Measurements from ENCODE around the gene COLEC12. TPM values are rescaled to one million over a fixed set of nuclear protein-coding genes. Genes with fewer than 3 reads are reported as not detected.

The COLEC12 gene
- total RNA-seq, 1 experiment from 2014 or later, result not detected

DNA sequence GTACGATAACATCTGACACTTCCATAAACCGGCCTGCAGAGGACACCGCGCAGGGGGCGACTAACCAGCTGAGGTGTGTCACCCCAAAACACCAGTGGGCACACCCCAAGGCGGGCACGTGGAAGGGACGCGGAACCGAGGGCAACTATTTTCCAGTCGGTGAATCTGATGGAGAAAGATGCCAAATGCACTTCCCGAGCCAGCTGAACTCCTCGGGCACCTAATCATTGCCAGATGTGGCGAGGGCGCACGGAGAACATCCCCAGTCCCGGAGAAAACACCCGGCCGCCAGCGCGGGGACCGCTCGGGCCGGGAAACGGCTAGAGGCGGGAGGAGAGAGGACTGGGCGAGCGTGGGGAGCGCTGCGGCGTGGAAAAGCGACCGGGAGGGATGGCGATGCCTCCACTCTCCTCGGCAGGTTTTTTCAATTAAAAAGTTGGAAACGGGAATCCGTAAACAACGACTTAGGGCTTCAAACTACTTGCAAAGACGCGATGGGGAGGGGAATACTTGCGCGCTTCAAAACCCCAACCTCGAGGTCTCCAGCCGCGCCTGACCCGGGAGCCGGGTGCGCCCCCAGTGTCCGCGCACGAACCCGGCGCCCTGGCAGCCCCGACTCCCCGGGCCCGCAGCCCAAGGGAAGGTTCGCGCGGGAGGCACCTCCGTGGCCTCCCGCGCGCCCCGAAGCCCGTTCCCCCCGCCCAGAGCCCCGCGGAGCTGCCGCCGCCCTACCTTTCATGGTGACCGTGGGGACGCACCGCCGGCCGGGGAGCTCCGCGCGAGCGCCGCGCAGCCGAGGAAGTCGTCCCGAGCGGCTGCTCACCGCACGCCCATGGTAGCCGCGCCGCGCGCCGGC is 497 bp downstream of the COLEC12 start:
- peak overlapping the region; percentile 27 for H2AFZ ChIP-seq (ENCODE audit: low read depth, low read length, poor library complexity, severe bottlenecking)
- no peaks in the 10 kb centered on the region for H3K36me3 ChIP-seq (ENCODE audit: control insufficient read depth in 1 of 2, insufficient read depth in 2 of 2, low read length in 2 of 2)
- H3K79me2 ChIP-seq (ENCODE audit: insufficient read depth, low read length), result no peaks in the 10 kb centered on the region
- no peak overlapping the region for H3K9ac ChIP-seq (ENCODE audit: low read length)
- peaks cover 11 to 14% of the 10 kb centered on the region in 2 experiments; a peak in 3 of 4 replicates for H3K4me1 ChIP-seq (ENCODE audit: control insufficient read depth in 1 of 2, insufficient read depth in 2 of 2, low read length in 2 of 2)
- ChIA-PET RAD21 (ENCODE audit: low non-redundant PET in 1 of 2, low total read pairs in 2 of 2, uncharacterized antibody in 2 of 2, unreplicated experiment in 2 of 2) (interaction anchor here in 1 of 2 experiments (0.6 kb wide), 1 partner anchor 342 kb away, joined by 3 read pairs; no protein-coding TSS in a partner anchor), CTCF (no interaction called here), POLR2A (no interaction called here)
- intact Hi-C loops (cut with micrococcal nuclease), result loop anchor here (5.0 kb wide), 2 partner anchors 97 to 117 kb away; partner anchors contain the start of gene CLUL1
- H3K4me2 ChIP-seq (ENCODE audit: low read length), result peak overlapping the region; percentile 69
- no peak for ATAC-seq
- no peaks in the 10 kb centered on the region for H4K20me1 ChIP-seq (ENCODE audit: insufficient read depth)
- no peaks in the 10 kb centered on the region for H3K9me3 ChIP-seq (ENCODE audit: control insufficient read depth in 1 of 2, insufficient read depth in 1 of 2, low read depth in 1 of 2, low read length in 2 of 2)
- no peak overlapping the region for H3K27ac ChIP-seq (ENCODE audit: low read depth, low read length)
- TF ChIP-seq, protein P1, sequence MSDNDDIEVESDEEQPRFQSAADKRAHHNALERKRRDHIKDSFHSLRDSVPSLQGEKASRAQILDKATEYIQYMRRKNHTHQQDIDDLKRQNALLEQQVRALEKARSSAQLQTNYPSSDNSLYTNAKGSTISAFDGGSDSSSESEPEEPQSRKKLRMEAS (IDR thresholded peaks at IDR 0.05), result no peak
- TF ChIP-seq JUND (IDR thresholded peaks at IDR 0.05), result no peak
- TF ChIP-seq EGR1 (IDR thresholded peaks at IDR 0.05; ENCODE audit: low read depth), result no peak
- no peak for TF ChIP-seq ZFX (IDR thresholded peaks at IDR 0.05)
- TF ChIP-seq CBX3 (IDR thresholded peaks at IDR 0.05; ENCODE audit: low read depth), result no peak
- TF ChIP-seq, protein P2, sequence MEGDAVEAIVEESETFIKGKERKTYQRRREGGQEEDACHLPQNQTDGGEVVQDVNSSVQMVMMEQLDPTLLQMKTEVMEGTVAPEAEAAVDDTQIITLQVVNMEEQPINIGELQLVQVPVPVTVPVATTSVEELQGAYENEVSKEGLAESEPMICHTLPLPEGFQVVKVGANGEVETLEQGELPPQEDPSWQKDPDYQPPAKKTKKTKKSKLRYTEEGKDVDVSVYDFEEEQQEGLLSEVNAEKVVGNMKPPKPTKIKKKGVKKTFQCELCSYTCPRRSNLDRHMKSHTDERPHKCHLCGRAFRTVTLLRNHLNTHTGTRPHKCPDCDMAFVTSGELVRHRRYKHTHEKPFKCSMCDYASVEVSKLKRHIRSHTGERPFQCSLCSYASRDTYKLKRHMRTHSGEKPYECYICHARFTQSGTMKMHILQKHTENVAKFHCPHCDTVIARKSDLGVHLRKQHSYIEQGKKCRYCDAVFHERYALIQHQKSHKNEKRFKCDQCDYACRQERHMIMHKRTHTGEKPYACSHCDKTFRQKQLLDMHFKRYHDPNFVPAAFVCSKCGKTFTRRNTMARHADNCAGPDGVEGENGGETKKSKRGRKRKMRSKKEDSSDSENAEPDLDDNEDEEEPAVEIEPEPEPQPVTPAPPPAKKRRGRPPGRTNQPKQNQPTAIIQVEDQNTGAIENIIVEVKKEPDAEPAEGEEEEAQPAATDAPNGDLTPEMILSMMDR (IDR thresholded peaks at IDR 0.05 in 2 of 3, conservative IDR thresholded peaks at IDR 0.05 in 1 of 3; ENCODE audit: borderline replicate concordance in 1 of 3, insufficient read depth in 1 of 3, low read depth in 2 of 3, low read length in 2 of 3), result no peak
- TF ChIP-seq POLR2A (IDR thresholded peaks at IDR 0.05; ENCODE audit: borderline replicate concordance, extremely low read depth, insufficient read depth, insufficient read length), result no peak
- no peak for TF ChIP-seq ELF1 (IDR thresholded peaks at IDR 0.05; ENCODE audit: borderline replicate concordance, low read depth)
- TF ChIP-seq, protein P3, sequence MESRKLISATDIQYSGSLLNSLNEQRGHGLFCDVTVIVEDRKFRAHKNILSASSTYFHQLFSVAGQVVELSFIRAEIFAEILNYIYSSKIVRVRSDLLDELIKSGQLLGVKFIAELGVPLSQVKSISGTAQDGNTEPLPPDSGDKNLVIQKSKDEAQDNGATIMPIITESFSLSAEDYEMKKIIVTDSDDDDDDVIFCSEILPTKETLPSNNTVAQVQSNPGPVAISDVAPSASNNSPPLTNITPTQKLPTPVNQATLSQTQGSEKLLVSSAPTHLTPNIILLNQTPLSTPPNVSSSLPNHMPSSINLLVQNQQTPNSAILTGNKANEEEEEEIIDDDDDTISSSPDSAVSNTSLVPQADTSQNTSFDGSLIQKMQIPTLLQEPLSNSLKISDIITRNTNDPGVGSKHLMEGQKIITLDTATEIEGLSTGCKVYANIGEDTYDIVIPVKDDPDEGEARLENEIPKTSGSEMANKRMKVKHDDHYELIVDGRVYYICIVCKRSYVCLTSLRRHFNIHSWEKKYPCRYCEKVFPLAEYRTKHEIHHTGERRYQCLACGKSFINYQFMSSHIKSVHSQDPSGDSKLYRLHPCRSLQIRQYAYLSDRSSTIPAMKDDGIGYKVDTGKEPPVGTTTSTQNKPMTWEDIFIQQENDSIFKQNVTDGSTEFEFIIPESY (IDR thresholded peaks at IDR 0.05; ENCODE audit: extremely low read depth, insufficient replicate concordance, low read length), result no peak
- TF ChIP-seq, protein P4, sequence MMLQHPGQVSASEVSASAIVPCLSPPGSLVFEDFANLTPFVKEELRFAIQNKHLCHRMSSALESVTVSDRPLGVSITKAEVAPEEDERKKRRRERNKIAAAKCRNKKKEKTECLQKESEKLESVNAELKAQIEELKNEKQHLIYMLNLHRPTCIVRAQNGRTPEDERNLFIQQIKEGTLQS (IDR thresholded peaks at IDR 0.05), result no peak
- TF ChIP-seq, protein P5, sequence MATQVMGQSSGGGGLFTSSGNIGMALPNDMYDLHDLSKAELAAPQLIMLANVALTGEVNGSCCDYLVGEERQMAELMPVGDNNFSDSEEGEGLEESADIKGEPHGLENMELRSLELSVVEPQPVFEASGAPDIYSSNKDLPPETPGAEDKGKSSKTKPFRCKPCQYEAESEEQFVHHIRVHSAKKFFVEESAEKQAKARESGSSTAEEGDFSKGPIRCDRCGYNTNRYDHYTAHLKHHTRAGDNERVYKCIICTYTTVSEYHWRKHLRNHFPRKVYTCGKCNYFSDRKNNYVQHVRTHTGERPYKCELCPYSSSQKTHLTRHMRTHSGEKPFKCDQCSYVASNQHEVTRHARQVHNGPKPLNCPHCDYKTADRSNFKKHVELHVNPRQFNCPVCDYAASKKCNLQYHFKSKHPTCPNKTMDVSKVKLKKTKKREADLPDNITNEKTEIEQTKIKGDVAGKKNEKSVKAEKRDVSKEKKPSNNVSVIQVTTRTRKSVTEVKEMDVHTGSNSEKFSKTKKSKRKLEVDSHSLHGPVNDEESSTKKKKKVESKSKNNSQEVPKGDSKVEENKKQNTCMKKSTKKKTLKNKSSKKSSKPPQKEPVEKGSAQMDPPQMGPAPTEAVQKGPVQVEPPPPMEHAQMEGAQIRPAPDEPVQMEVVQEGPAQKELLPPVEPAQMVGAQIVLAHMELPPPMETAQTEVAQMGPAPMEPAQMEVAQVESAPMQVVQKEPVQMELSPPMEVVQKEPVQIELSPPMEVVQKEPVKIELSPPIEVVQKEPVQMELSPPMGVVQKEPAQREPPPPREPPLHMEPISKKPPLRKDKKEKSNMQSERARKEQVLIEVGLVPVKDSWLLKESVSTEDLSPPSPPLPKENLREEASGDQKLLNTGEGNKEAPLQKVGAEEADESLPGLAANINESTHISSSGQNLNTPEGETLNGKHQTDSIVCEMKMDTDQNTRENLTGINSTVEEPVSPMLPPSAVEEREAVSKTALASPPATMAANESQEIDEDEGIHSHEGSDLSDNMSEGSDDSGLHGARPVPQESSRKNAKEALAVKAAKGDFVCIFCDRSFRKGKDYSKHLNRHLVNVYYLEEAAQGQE (IDR thresholded peaks at IDR 0.05; ENCODE audit: low read depth), result no peak
- TF ChIP-seq SIN3A (IDR thresholded peaks at IDR 0.05; ENCODE audit: low read depth), result no peak
- no peaks in the 10 kb centered on the region for H3K9me2 ChIP-seq (ENCODE audit: insufficient read depth)
- no peak for DNase-seq (ENCODE audit: low read depth, low spot score)
- BruUV-seq (replicated peaks), result no TSS peak
- peak overlapping the region in 1 of 2 experiments; percentile 37; a peak in 3 of 4 replicates for H3K4me3 ChIP-seq (replicated peaks in 1 of 2; ENCODE audit: low read depth in 1 of 2, low read length in 2 of 2)
- peaks cover 29% of the 10 kb centered on the region for H3K27me3 ChIP-seq (ENCODE audit: insufficient read depth, low read length)

Measured in HCT116 (cell line).